ENCODE data around the gene TMEM151B. TPM values are rescaled to one million over a fixed set of nuclear protein-coding genes. Genes with fewer than 3 reads are reported as not detected.

TMEM151B gene
- total and polyA plus RNA-seq, 2 of the 4 experiments (the other 2 are of a cell fraction), result not detected

DNA sequence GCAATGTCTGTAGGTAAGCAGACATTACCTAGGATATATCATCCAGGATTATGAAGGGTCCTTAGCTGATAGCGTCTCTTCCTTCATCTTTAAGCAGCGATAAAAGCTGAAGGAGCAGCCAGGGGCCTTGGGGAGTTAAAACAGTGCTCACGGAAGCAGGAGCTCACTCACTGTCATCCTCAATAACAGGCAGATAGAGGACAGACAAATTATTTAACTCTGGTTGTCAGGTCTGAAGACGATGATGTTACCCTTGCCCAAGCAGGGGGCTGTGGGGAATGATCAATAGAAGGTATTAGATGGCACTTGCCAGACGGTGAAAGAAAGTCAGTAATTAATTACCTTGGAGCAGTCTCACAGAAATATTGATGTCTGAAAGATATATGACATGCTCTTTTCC, 59.6 kb downstream of the TMEM151B start:
- H3K4me1 ChIP-seq (ENCODE audit: control insufficient read depth, insufficient read depth, low read length), result no peaks in the 10 kb centered on the region
- H4K20me1 ChIP-seq (ENCODE audit: insufficient read depth, low read length), result no peaks in the 10 kb centered on the region
- H3K9ac ChIP-seq (ENCODE audit: low read depth, low read length), result no peak overlapping the region
- no peaks in the 10 kb centered on the region for H3K9me3 ChIP-seq (ENCODE audit: control insufficient read depth, insufficient read depth, low read length)
- in situ Hi-C loops (cut with MboI; ENCODE audit: low sequenced_read_pairs), result loop anchor here (10.0 kb wide), 1 partner anchor 165 kb away; no protein-coding TSS in a partner anchor
- ChIA-PET CTCF (interaction anchor here (1.4 kb wide), 1 partner anchor 17 kb away, joined by 3 read pairs; the partner anchor contains the start of gene AARS2), POLR2A (ENCODE audit: unreplicated experiment) (no interaction called here)
- H3K27me3 ChIP-seq (ENCODE audit: control insufficient read depth, insufficient read depth, low read length), result peaks cover 64% of the 10 kb centered on the region
- no peak overlapping the region for H4K91ac ChIP-seq (ENCODE audit: insufficient read depth, low read depth, low read length)
- no peak overlapping the region for H2AFZ ChIP-seq (replicated peaks; ENCODE audit: low read length, poor library complexity)
- DNase-seq, result no peak
- dilution Hi-C loops (cut with HindIII; ENCODE audit: low sequenced_read_pairs, unreplicated experiment), result no loop called here
- no TSS peak for BruUV-seq (replicated peaks)
- H3K4ac ChIP-seq (ENCODE audit: low read depth, low read length), result no peak overlapping the region
- no peak overlapping the region for H2BK5ac ChIP-seq (ENCODE audit: low read depth, low read length, poor library complexity, severe bottlenecking)
- no peaks in the 10 kb centered on the region for H3K36me3 ChIP-seq (ENCODE audit: control insufficient read depth, insufficient read depth, low read length)
- H3K23ac ChIP-seq (ENCODE audit: low read depth, low read length), result no peak overlapping the region
- no peaks in the 10 kb centered on the region for H3K79me1 ChIP-seq (ENCODE audit: low read depth in 1 of 2, low read length in 2 of 2)
- H2BK120ac ChIP-seq (ENCODE audit: low read depth, low read length), result no peak overlapping the region
- ATAC-seq (ENCODE audit: low read depth), result no peak
- no peak overlapping the region for H3K56ac ChIP-seq (ENCODE audit: extremely low read depth, insufficient read depth, low read length)
- no peak overlapping the region for H4K5ac ChIP-seq (ENCODE audit: low read depth, low read length)
- WGBS, 2 experiments (ENCODE audit: extremely low coverage in 2 of 2, insufficient read length in 1 of 2), result 49% methylated on average over 3 of the region's 5 CpGs; no CpG with 5 or more reads in 1 of the 2 experiments
- no peak overlapping the region for H3K4me3 ChIP-seq (ENCODE audit: insufficient read depth, low read depth, low read length)
- no peak overlapping the region for H2BK15ac ChIP-seq (ENCODE audit: low read depth, low read length)
- H3K27ac ChIP-seq (ENCODE audit: insufficient read depth, low read length), result no peak overlapping the region
- no peak overlapping the region for H2AK5ac ChIP-seq (ENCODE audit: low read depth, low read length)
- H3K4me2 ChIP-seq (ENCODE audit: low read depth, low read length), result no peak overlapping the region
- no peak overlapping the region for H2AK9ac ChIP-seq (replicated peaks; ENCODE audit: low read depth, low read length, poor library complexity)
- H3K14ac ChIP-seq (replicated peaks; ENCODE audit: low read depth, low read length), result no peak overlapping the region
- no peak overlapping the region for H2BK20ac ChIP-seq (ENCODE audit: low read depth, low read length)
- intact Hi-C loops (cut with micrococcal nuclease), result no loop called here
- H4K8ac ChIP-seq (ENCODE audit: low read depth in 2 of 2, low read length in 2 of 2), result no peak overlapping the region
- no peak for TF ChIP-seq NFE2L2 (IDR thresholded peaks at IDR 0.05; ENCODE audit: low read depth, low read length)
- TF ChIP-seq RCOR1 (IDR thresholded peaks at IDR 0.05; ENCODE audit: insufficient replicate concordance, low read length), result no peak
- no peak for TF ChIP-seq USF2 (IDR thresholded peaks at IDR 0.05; ENCODE audit: low read depth, low read length)
- TF ChIP-seq MAZ (IDR thresholded peaks at IDR 0.05; ENCODE audit: borderline replicate concordance, low read depth, low read length), result no peak
- TF ChIP-seq, protein P1, sequence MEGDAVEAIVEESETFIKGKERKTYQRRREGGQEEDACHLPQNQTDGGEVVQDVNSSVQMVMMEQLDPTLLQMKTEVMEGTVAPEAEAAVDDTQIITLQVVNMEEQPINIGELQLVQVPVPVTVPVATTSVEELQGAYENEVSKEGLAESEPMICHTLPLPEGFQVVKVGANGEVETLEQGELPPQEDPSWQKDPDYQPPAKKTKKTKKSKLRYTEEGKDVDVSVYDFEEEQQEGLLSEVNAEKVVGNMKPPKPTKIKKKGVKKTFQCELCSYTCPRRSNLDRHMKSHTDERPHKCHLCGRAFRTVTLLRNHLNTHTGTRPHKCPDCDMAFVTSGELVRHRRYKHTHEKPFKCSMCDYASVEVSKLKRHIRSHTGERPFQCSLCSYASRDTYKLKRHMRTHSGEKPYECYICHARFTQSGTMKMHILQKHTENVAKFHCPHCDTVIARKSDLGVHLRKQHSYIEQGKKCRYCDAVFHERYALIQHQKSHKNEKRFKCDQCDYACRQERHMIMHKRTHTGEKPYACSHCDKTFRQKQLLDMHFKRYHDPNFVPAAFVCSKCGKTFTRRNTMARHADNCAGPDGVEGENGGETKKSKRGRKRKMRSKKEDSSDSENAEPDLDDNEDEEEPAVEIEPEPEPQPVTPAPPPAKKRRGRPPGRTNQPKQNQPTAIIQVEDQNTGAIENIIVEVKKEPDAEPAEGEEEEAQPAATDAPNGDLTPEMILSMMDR (conservative IDR thresholded peaks at IDR 0.05; ENCODE audit: low read depth, low read length), result no peak
- TF ChIP-seq ELK1 (IDR thresholded peaks at IDR 0.05; ENCODE audit: borderline replicate concordance, low read depth, low read length), result no peak
- no peak for TF ChIP-seq FOS (IDR thresholded peaks at IDR 0.05; ENCODE audit: low read depth, low read length)
- no peak for TF ChIP-seq MXI1 (IDR thresholded peaks at IDR 0.05; ENCODE audit: borderline replicate concordance, low read depth, low read length)
- TF ChIP-seq CEBPB (IDR thresholded peaks at IDR 0.05; ENCODE audit: low read depth, low read length), result no peak
- TF ChIP-seq CHD1 (IDR thresholded peaks at IDR 0.05; ENCODE audit: low read depth, low read length), result no peak
- no peak for TF ChIP-seq MAFK (IDR thresholded peaks at IDR 0.05; ENCODE audit: low read depth, low read length)
- no peaks in the 10 kb centered on the region for H3K9me1 ChIP-seq (ENCODE audit: insufficient read depth, low read length)
- no peak overlapping the region for H3K18ac ChIP-seq (ENCODE audit: low read depth, low read length)
